CD4-positive, CD25-positive, alpha-beta regulatory T cell (primary cell): ENCODE results near the gene WIF1. TPM values are rescaled to one million over a fixed set of nuclear protein-coding genes. Genes with fewer than 3 reads are reported as not detected.
A peak's percentile ranks its signal among the peaks of the same experiment; 100 is the strongest.

ENCODE experiments used
- ATAC-seq, 2 donors: fragments of 150-1000 bp; cut with Tn5 transposase; one replicate each; pipeline ENCODE4 v1.10.0; 2021; ENCODE audit warnings: low read depth in 2 of 2, moderate number of reproducible peaks in 2 of 2, moderate library complexity in 1 of 2
- DNase-seq, 3 donors: peaks; one replicate each; pipeline versions ENCODE4 v3.0.0 to v3.0.0-alpha.2; 2012 to 2022; ENCODE audit warnings: mixed read lengths in 1 of 3
- H3K27ac ChIP-seq: one replicate; pipeline ENCODE4 v1.7.0; 2013; ENCODE audit warnings: mild to moderate bottlenecking, low read length; ENCODE audit not compliant: insufficient read depth, poor library complexity, severe bottlenecking
- H3K27me3 ChIP-seq: one replicate; pipeline ENCODE4 v1.7.0; 2013; ENCODE audit warnings: low read length; ENCODE audit not compliant: control insufficient read depth, insufficient read depth
- H3K36me3 ChIP-seq: one replicate; pipeline ENCODE4 v1.7.0; 2013; ENCODE audit warnings: mild to moderate bottlenecking, low read length, moderate library complexity; ENCODE audit not compliant: control insufficient read depth, insufficient read depth
- H3K4me1 ChIP-seq: 2 replicates; pipeline ENCODE4 v1.7.0; 2013; ENCODE audit warnings: mild to moderate bottlenecking, low read length; ENCODE audit not compliant: insufficient read depth, control insufficient read depth, poor library complexity, severe bottlenecking
- H3K4me3 ChIP-seq: one replicate; pipeline ENCODE4 v1.7.0; 2013; ENCODE audit warnings: low read depth, mild to moderate bottlenecking, low read length, moderate library complexity
- H3K9me3 ChIP-seq, 2 experiments: 1 replicate in 1 of 2; 2 replicates in 1 of 2; pipeline ENCODE4 v1.7.0; 2013; ENCODE audit warnings: low read length in 2 of 2, mild to moderate bottlenecking in 1 of 2, moderate library complexity in 1 of 2; ENCODE audit not compliant: control insufficient read depth in 2 of 2
- H3K27ac Mint-ChIP-seq, 3 donors: one replicate each; pipeline ENCODE4 v1.8.0; 2020 to 2022; ENCODE audit warnings: mild to moderate bottlenecking in 3 of 3, mixed read lengths in 3 of 3, moderate library complexity in 2 of 3
- H3K27me3 Mint-ChIP-seq: one replicate; pipeline ENCODE4 v1.8.0; 2022; ENCODE audit warnings: mild to moderate bottlenecking, mixed read lengths
- H3K36me3 Mint-ChIP-seq: one replicate; pipeline ENCODE4 v1.8.0; 2020; ENCODE audit warnings: mixed read lengths
- H3K4me1 Mint-ChIP-seq, 4 donors: one replicate each; pipeline ENCODE4 v1.8.0; 2020 to 2022; ENCODE audit warnings: mixed read lengths in 4 of 4, mild to moderate bottlenecking in 1 of 4
- H3K4me3 Mint-ChIP-seq, 4 donors: one replicate each; pipeline ENCODE4 v1.8.0; 2020 to 2022; ENCODE audit warnings: mild to moderate bottlenecking in 4 of 4, mixed read lengths in 4 of 4, moderate library complexity in 3 of 4
- H3K9me3 Mint-ChIP-seq, 7 donors: one replicate each; pipeline ENCODE4 v1.8.0; 2020 to 2022; ENCODE audit warnings: mixed read lengths in 7 of 7, mild to moderate bottlenecking in 3 of 7, moderate library complexity in 2 of 7
- polyA plus RNA-seq, 4 donors: library from polyadenylated mRNA; unstranded; fragments of 300-500 nt; fragmentation: Illumina TruSeq; gene quantifications; one replicate each; pipeline ENCODE4 v1.2.3, GENCODE V29; 2021
- total RNA-seq: library from RNA; stranded (reverse); gene quantifications from one replicate; pipeline ENCODE4 v1.2.3, GENCODE V29; 2022

The WIF1 gene
- total and polyA plus RNA-seq, 5 donors from 2014 or later: not detected

DNA sequence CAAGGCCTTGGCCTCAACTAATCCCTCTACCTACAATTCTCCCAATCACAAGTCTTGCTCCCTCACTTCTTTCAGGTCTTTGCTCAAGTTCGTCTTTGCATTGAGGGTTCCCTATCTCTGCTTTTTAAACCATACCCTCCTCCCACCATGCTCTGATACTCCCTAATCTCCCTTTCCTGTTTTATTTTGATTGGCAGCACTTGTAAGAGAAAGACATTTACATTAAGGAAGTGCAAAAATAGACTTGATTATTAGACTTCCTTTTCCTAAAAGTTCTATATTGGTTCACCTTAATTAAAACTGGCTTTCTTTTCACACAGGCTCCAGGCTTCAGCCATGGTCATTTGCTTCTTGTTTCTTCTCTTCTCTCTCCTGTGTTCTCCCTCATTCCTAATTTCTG is 18.3 kb upstream of the WIF1 start:
- Mint-ChIP-seq H3K36me3 (no peaks in the 10 kb centered on the region), H3K4me1 (no peaks in the 10 kb centered on the region), H3K27ac (no peak overlapping the region), H3K9me3 (peaks cover 0 to 6% (median 4%) of the 10 kb centered on the region in 7 donors), H3K4me3 (no peak overlapping the region), H3K27me3 (peaks cover 44% of the 10 kb centered on the region)
- no peak for DNase-seq
- Histone ChIP-seq H3K4me1 (no peaks in the 10 kb centered on the region), H3K27me3 (peaks cover 16% of the 10 kb centered on the region), H3K27ac (no peak overlapping the region), H3K4me3 (no peak overlapping the region), H3K36me3 (no peaks in the 10 kb centered on the region), H3K9me3 (peaks cover 5 to 6% of the 10 kb centered on the region in 2 experiments)
- no peak for ATAC-seq

DNA sequence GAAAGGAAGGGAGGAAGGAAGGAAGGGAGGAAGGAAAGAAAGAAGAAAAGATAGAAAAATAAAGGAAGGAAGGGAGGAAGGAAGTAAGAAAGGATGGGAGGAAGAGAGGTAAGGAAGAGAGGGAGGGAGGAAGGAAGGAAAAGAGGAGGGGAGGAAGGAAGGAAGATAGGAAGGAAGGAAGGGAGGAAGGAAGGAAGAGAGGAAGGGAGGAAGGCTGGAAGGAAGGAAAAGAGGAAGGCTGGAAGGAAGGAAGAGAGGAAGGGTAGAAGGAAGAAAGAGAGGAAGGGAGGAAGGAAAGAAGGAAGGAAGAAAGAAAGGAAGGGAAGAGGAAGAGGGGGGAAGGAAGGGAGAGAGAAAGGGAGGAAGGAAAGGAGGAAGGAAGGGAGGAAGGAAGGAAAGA is 12.8 kb upstream of the WIF1 start:
- ATAC-seq (no peak), DNase-seq (no peak)
- H3K27ac Mint-ChIP-seq: no peak overlapping the region
- no peak overlapping the region for H3K4me3 Mint-ChIP-seq
- Histone ChIP-seq H3K27me3 (peaks cover 6% of the 10 kb centered on the region), H3K9me3 (peaks cover 5 to 6% of the 10 kb centered on the region in 2 experiments), H3K4me1 (no peaks in the 10 kb centered on the region), H3K4me3 (no peak overlapping the region), H3K27ac (no peak overlapping the region), H3K36me3 (no peaks in the 10 kb centered on the region)
- H3K4me1 Mint-ChIP-seq: no peaks in the 10 kb centered on the region
- peaks cover 42% of the 10 kb centered on the region for H3K27me3 Mint-ChIP-seq
- H3K9me3 Mint-ChIP-seq: peaks cover 0 to 8% (median 4%) of the 10 kb centered on the region in 7 donors
- no peaks in the 10 kb centered on the region for H3K36me3 Mint-ChIP-seq

DNA sequence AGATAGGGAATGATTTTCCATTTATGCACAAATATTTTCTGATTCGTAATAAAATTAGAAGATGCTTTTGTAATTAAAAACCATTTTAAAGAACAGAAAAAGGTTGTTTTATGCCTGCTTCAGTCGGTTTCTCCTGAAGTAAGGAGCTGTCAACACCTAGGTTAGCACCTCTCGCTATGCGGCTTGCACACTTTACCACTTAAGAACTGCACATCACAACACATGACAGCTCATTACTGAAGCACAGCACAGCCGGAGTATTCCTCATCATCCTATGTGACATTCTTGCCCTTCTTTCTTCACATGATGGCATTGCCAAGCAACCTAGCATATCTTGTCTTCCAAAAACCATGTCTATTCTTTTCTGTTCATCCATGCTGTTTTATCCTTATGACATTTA is 5.4 kb upstream of the WIF1 start:
- H3K9me3 ChIP-seq: no peaks in the 10 kb centered on the region
- no peaks in the 10 kb centered on the region for H3K36me3 Mint-ChIP-seq
- no peak overlapping the region for H3K27ac ChIP-seq
- H3K4me3 ChIP-seq: no peak overlapping the region
- H3K27ac Mint-ChIP-seq: no peak overlapping the region
- no peak overlapping the region for H3K4me3 Mint-ChIP-seq
- H3K36me3 ChIP-seq: no peaks in the 10 kb centered on the region
- peaks cover 0 to 9% (median 2%) of the 10 kb centered on the region in 4 donors for H3K4me1 Mint-ChIP-seq
- peaks cover 40% of the 10 kb centered on the region for H3K27me3 Mint-ChIP-seq
- H3K27me3 ChIP-seq: peaks cover 38% of the 10 kb centered on the region
- peaks cover 3% of the 10 kb centered on the region for H3K4me1 ChIP-seq
- peaks cover 0 to 1% (median 0%) of the 10 kb centered on the region in 7 donors for H3K9me3 Mint-ChIP-seq
- ATAC-seq (no peak), DNase-seq (no peak)

DNA sequence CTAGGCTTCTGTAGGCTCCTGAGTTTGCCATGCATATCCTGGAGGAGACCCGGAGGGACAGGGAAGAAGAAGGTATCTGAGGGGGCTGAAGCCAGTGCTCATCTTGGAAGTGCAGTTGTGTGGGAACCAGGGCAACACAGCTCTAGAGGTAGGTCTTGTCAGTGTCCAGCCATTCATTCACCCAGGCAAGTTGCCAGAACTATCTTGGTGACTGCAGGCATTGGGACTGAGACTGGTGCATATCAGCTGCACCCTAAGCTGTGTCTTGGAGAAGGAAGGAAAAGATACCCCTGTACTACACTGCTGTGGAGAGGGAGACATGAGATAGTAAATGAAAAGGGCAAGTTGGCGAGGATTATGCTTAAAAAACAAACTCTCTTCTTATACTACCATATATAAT is 4.9 kb upstream of the WIF1 start:
- Histone ChIP-seq H3K4me1 (peaks cover 8% of the 10 kb centered on the region), H3K27ac (no peak overlapping the region), H3K9me3 (no peaks in the 10 kb centered on the region), H3K36me3 (no peaks in the 10 kb centered on the region), H3K27me3 (peaks cover 39% of the 10 kb centered on the region), H3K4me3 (no peak overlapping the region)
- H3K27me3 Mint-ChIP-seq: peaks cover 38% of the 10 kb centered on the region
- H3K9me3 Mint-ChIP-seq: peaks cover 0 to 1% (median 0%) of the 10 kb centered on the region in 7 donors
- DNase-seq (no peak), ATAC-seq (no peak)
- no peak overlapping the region for H3K4me3 Mint-ChIP-seq
- H3K27ac Mint-ChIP-seq: no peak overlapping the region
- no peaks in the 10 kb centered on the region for H3K36me3 Mint-ChIP-seq
- peaks cover 0 to 9% (median 2%) of the 10 kb centered on the region in 4 donors for H3K4me1 Mint-ChIP-seq

DNA sequence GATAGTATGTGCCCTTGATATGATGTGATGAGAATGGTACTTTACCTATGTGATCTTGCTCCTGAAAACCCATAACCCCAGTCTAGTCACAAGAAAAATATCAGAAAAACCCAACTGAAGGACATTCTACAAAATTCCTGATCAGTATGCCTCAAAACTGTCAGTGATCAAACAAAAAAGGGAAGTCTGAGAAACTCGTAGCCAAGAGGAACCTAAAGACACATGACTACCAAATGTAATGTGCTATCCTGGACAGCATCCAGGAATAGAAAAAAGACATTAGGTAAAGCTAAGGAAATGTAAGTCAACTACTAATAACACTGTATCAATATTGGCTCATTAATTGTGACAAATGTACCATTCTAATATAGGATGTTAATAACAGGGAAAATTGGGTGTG is 4.1 kb upstream of the WIF1 start:
- Mint-ChIP-seq H3K27me3 (peaks cover 46% of the 10 kb centered on the region), H3K4me3 (no peak overlapping the region), H3K4me1 (peaks cover 0 to 14% (median 8%) of the 10 kb centered on the region in 4 donors), H3K27ac (no peak overlapping the region), H3K9me3 (peaks cover 0 to 1% (median 0%) of the 10 kb centered on the region in 7 donors), H3K36me3 (no peaks in the 10 kb centered on the region)
- Histone ChIP-seq H3K4me1 (peaks cover 11% of the 10 kb centered on the region), H3K36me3 (no peaks in the 10 kb centered on the region), H3K27ac (no peak overlapping the region), H3K4me3 (no peak overlapping the region), H3K9me3 (no peaks in the 10 kb centered on the region), H3K27me3 (peaks cover 43% of the 10 kb centered on the region)
- ATAC-seq (no peak), DNase-seq (no peak)

DNA sequence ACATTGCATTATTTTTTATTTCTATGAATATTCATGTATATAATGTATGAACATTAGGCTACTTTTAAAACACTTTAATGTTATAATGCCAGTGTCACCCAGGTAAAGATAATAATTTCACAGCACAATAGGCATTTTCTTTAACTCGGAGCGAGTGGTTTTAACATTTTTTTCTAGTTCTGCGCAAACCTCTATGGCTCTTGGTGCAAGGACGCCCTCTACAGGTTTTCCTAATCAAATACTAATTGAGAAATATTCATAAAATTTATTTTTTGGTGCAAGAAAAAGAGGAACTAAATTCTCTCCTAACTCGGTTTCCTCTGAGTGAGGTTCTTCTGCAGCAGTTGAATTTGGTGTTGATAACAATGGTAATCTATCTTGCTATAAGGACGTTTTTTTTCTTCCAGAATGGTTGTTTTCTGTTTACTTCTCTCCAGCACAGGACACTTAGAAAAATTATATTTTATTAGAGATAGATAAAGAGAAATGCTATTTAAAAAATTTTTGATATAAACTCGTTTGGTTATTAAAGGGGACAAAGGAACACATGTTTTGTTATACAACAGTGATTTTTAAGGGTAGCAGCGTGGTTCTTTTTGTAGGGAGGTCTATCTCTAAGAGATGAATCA is 2.4 kb upstream of the WIF1 start:
- no peaks in the 10 kb centered on the region for H3K36me3 Mint-ChIP-seq

DNA sequence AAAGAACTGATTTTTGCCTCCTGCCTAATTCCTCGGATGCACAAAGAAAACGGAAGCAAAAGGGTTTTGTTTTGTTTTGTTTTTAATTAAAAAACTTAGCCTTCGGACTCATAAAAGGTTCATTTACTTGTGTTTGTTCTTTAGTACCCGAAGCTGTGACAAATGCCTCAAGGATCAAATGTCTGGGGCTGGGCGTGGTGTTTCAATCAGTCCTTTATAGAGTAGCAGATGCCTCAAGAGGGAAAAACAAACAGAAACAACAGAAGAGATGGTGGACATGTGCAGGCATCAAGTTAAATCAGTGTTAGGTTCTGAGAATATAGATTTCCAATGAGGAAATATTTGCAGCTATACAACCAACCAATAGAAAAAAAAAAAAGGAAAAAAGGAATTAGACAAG is 1.6 kb upstream of the WIF1 start:
- DNase-seq (no peak), ATAC-seq (no peak)
- no peaks in the 10 kb centered on the region for H3K9me3 ChIP-seq
- Mint-ChIP-seq H3K4me1 (peaks cover 0 to 14% (median 8%) of the 10 kb centered on the region in 4 donors), H3K27me3 (peaks cover 56% of the 10 kb centered on the region), H3K4me3 (peak overlapping the region in 1 of 4 donors; percentile 2), H3K27ac (no peak overlapping the region), H3K9me3 (peaks cover 0 to 1% (median 0%) of the 10 kb centered on the region in 7 donors), H3K36me3 (no peaks in the 10 kb centered on the region)
- peaks cover 56% of the 10 kb centered on the region for H3K27me3 ChIP-seq
- no peaks in the 10 kb centered on the region for H3K36me3 ChIP-seq
- no peak overlapping the region for H3K4me3 ChIP-seq
- peaks cover 11% of the 10 kb centered on the region for H3K4me1 ChIP-seq
- H3K27ac ChIP-seq: no peak overlapping the region

More for the DNA sequence above, 2.4 kb upstream of the WIF1 start:
- no peak overlapping the region for H3K4me3 ChIP-seq
- Mint-ChIP-seq H3K27ac (no peak overlapping the region), H3K4me1 (peaks cover 0 to 14% (median 8%) of the 10 kb centered on the region in 4 donors), H3K9me3 (peaks cover 0 to 1% (median 0%) of the 10 kb centered on the region in 7 donors), H3K27me3 (peaks cover 53% of the 10 kb centered on the region), H3K4me3 (no peak overlapping the region)
- H3K9me3 ChIP-seq: no peaks in the 10 kb centered on the region
- ATAC-seq: no peak
- DNase-seq: peak in 1 of 3 donors; percentile 53
- H3K27me3 ChIP-seq: peaks cover 53% of the 10 kb centered on the region
- H3K36me3 ChIP-seq: no peaks in the 10 kb centered on the region
- H3K27ac ChIP-seq: no peak overlapping the region
- peaks cover 11% of the 10 kb centered on the region for H3K4me1 ChIP-seq

DNA sequence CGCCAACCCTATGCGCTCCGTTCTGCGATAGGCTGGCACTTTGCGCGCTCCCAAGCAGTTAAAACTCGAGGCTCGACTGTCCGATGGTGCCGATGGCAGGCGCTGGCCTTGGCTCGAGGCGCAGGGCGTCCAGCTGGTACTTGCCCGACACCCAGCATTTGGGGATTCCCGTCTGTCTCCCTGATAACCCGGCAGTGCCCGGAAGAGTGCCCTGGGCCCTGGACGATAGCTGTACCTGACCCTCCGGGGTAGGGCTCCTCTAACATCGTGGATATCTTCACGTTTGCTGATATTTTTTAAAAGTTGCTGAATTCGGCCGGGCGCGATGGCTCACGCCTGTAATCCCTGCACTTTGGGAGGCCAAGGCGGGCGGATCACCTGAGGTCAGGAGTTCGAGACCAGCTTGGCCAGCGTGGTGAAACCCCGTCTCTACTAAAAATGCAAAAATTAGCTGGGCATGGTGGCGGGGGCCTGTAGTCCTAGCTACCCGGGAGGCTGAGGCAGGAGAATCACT is 908 bp upstream of the WIF1 start:
- Histone ChIP-seq H3K9me3 (no peaks in the 10 kb centered on the region), H3K36me3 (no peaks in the 10 kb centered on the region), H3K4me3 (no peak overlapping the region), H3K27me3 (peaks cover 56% of the 10 kb centered on the region), H3K27ac (no peak overlapping the region), H3K4me1 (peaks cover 11% of the 10 kb centered on the region)
- H3K4me1 Mint-ChIP-seq: peaks cover 0 to 14% (median 8%) of the 10 kb centered on the region in 4 donors
- peaks cover 58% of the 10 kb centered on the region for H3K27me3 Mint-ChIP-seq
- H3K4me3 Mint-ChIP-seq: peak overlapping the region in 2 of 4 donors; percentile 48 to 49
- H3K27ac Mint-ChIP-seq: peak overlapping the region in 1 of 3 donors; percentile 90
- ATAC-seq: no peak
- DNase-seq: no peak
- no peaks in the 10 kb centered on the region for H3K36me3 Mint-ChIP-seq
- peaks cover 0 to 1% (median 0%) of the 10 kb centered on the region in 7 donors for H3K9me3 Mint-ChIP-seq
